HepG2 (cell line): Measurements from ENCODE around the gene TP53BP2. TPM values are rescaled to one million over a fixed set of nuclear protein-coding genes. Genes with fewer than 3 reads are reported as not detected.

Experiments used
- ATAC-seq: fragments of 200-7000 bp; cut with Tn5 transposase; 3 replicates; pipeline ENCODE4 v1.9.1; 2020; ENCODE audit warnings: mild to moderate bottlenecking, moderate library complexity
- BruUV-seq: library from RNA; stranded (reverse); fragments of 400-500 nt; replicated peaks from 2 replicates; lab custom pipeline; 2021; lab: Mats Ljungman, UMichigan
- CTCF ChIA-PET: fragments of 300-600 bp; formaldehyde crosslinking; extraction: SDS; loops from one replicate; lab custom pipeline; 2021; ENCODE audit warnings: low total read pairs, inconsistent platforms, low intra/inter-chr PET ratio; lab: Yijun Ruan, JAX
- POLR2A ChIA-PET: fragments of 350-600 bp; sonication (Branson Sonifier 250); formaldehyde crosslinking; loops from one replicate; lab custom pipeline; 2020; ENCODE audit warnings: antibody characterized with exemption, inconsistent platforms; lab: Yijun Ruan, JAX
- DNase-seq: peaks from one replicate; pipeline ENCODE4 v3.0.0-alpha.2; 2015; ENCODE audit warnings: low spot score
- FAIRE-seq: peaks from 3 replicates; lab custom pipeline; 2011; peaks lifted over from hg19 to GRCh38; lab: Jason Lieb, UNC
- H2AFZ ChIP-seq: one replicate; pipeline ENCODE4 v1.6.1; 2011; ENCODE audit warnings: low read length, inconsistent platforms
- H3K27ac ChIP-seq: fragments of 300-600 bp; 3 replicates; pipeline ENCODE4 v1.8.0; 2011; ENCODE audit warnings: mixed run types, mild to moderate bottlenecking, mixed read lengths, low read length, inconsistent platforms; ENCODE audit not compliant: insufficient read depth; ENCODE audit errors: extremely low read length
- H3K27me3 ChIP-seq, 2 experiments: fragments of 200-600 bp in 1 of 2; 2 replicates in 1 of 2; 3 replicates in 1 of 2; pipeline versions ENCODE4 v1.6.0 to v1.8.0; 2011; ENCODE audit warnings: low read length in 2 of 2, mild to moderate bottlenecking in 2 of 2, moderate library complexity in 2 of 2, inconsistent platforms in 1 of 2; ENCODE audit not compliant: insufficient read depth in 2 of 2, control insufficient read depth in 1 of 2
- H3K36me3 ChIP-seq, 2 experiments: fragments of 200-600 bp in 1 of 2; replicated peaks in 1 of 2; 2 replicates in 1 of 2; 3 replicates in 1 of 2; pipeline versions ENCODE4 v1.5.1 to v1.8.0; 2011; ENCODE audit warnings: low read length in 2 of 2, inconsistent platforms in 1 of 2; ENCODE audit not compliant: insufficient read depth in 2 of 2, control insufficient read depth in 1 of 2
- H3K4me1 ChIP-seq: 2 replicates; pipeline ENCODE4 v1.5.1; 2012; ENCODE audit warnings: low read length, inconsistent platforms; ENCODE audit not compliant: insufficient read depth
- H3K4me2 ChIP-seq: 2 replicates; pipeline ENCODE4 v1.6.0; 2011; ENCODE audit warnings: low read depth, low read length, inconsistent platforms
- H3K4me3 ChIP-seq, 3 experiments: fragments of 200-600 bp in 1 of 3; sonication (generic), shearing (Covaris generic) in 1 of 3; replicated peaks in 1 of 3; 2 replicates each; pipeline ENCODE4 v1.5.1; 2011 to 2016; ENCODE audit warnings: low read length in 3 of 3, inconsistent platforms in 2 of 3, low read depth in 2 of 3, mild to moderate bottlenecking in 2 of 3, control low read depth in 1 of 3, mixed read lengths in 1 of 3; ENCODE audit not compliant: insufficient read depth in 1 of 3
- H3K79me2 ChIP-seq: one replicate; pipeline ENCODE4 v1.6.1; 2011; ENCODE audit warnings: low read length, inconsistent platforms; ENCODE audit not compliant: insufficient read depth
- H3K9ac ChIP-seq: 2 replicates; pipeline ENCODE4 v1.6.0; 2011; ENCODE audit warnings: mild to moderate bottlenecking, low read depth, low read length, inconsistent platforms; ENCODE audit not compliant: insufficient read depth
- H3K9me3 ChIP-seq: 2 replicates; pipeline ENCODE4 v1.5.1; 2012; ENCODE audit warnings: mild to moderate bottlenecking, low read length
- H4K20me1 ChIP-seq: 2 replicates; pipeline ENCODE4 v1.6.0; 2011; ENCODE audit warnings: inconsistent platforms, mild to moderate bottlenecking, low read length, moderate library complexity; ENCODE audit not compliant: insufficient read depth
- ETS1 ChIP-seq: sonication (generic); formaldehyde crosslinking; IDR thresholded peaks from 2 replicates; pipeline ENCODE4 v1.4.0; 2020; ENCODE audit warnings: missing genetic modification reagents
- GLI4 ChIP-seq: sonication (generic); formaldehyde crosslinking; IDR thresholded peaks from 2 replicates; pipeline ENCODE4 v1.5.1; 2020; ENCODE audit warnings: missing genetic modification reagents, mild to moderate bottlenecking, moderate library complexity, borderline replicate concordance
- KLF11 ChIP-seq: IDR thresholded peaks from 2 replicates; pipeline ENCODE4 v1.6.1; 2016; ENCODE audit warnings: missing compliant biosample characterization
- ZNF251 ChIP-seq: sonication (generic); formaldehyde crosslinking; IDR thresholded peaks from 2 replicates; pipeline ENCODE4 v1.9.0; 2021; ENCODE audit warnings: mild to moderate bottlenecking, missing genetic modification reagents
- ZNF7 ChIP-seq: IDR thresholded peaks from 2 replicates; pipeline ENCODE4 v1.6.1; 2016; ENCODE audit warnings: missing biosample characterization, missing genetic modification reagents
- ZNF784 ChIP-seq: sonication (generic); formaldehyde crosslinking; IDR thresholded peaks from 2 replicates; pipeline ENCODE4 v1.5.1; 2020; ENCODE audit warnings: missing genetic modification reagents, mild to moderate bottlenecking, borderline replicate concordance
- WGBS: methylation state at CpG from one replicate; pipeline ENCODE4 v1.1.6; 2017; ENCODE audit warnings: low lambda C conversion rate; 5-methylcytosine and 5-hydroxymethylcytosine counted together
- in situ Hi-C: cut with HindIII; loops from 2 replicates; pipeline ENCODE4 v1.10.0; 2017; ENCODE audit warnings: low pct_unique_long_range_greater_than_20kb; ENCODE audit not compliant: extremely low pct_ligation_motif_present
- intact Hi-C: fragments of 100-400 bp; cut with micrococcal nuclease; formaldehyde crosslinking; loops from one replicate; pipeline ENCODE4 v1.10.0; 2022; ENCODE audit not compliant: unreplicated experiment
- polyA plus RNA-seq, 8 experiments: library from polyadenylated mRNA; depleted of rRNA in 3 of 8; stranded (reverse) in 7 of 8; unstranded in 1 of 8; fragments of >200 nt; fragmentation: Illumina TruSeq in 4 of 8; extraction: Trizol in 4 of 8; gene quantifications; 2 replicates each; pipeline versions ENCODE4 v1.2.1 to v1.2.3, GENCODE V29; 2011 to 2016; ENCODE audit warnings: low read depth in 4 of 8, missing spikeins in 1 of 8, mixed read lengths in 1 of 8; ENCODE audit not compliant: insufficient read depth in 1 of 8
- total RNA-seq, 5 experiments: library from RNA; depleted of rRNA; stranded (reverse); fragments of >200 nt; fragmentation: Illumina TruSeq; extraction: Trizol; gene quantifications; 2 replicates each; pipeline ENCODE4 v1.2.3, GENCODE V29; 2016; ENCODE audit warnings: low read depth in 1 of 5

Gene TP53BP2
- total and polyA plus RNA-seq, 2 of the 13 experiments (the other 11 are each of a cell fraction or from before 2014, with no cell fraction given), result 10.0 to 14.0 TPM

GRCh38 chr1:223849352-223850254, 3.9 kb upstream of the TP53BP2 start:
- Histone ChIP-seq H3K4me2 (no peak overlapping the region), H2AFZ (no peak overlapping the region), H3K27me3 (peaks cover 1 to 31% of the 10 kb centered on the region in 2 experiments; a peak in 3 of 5 replicates), H3K36me3 (no peaks in the 10 kb centered on the region), H3K4me3 (no peak overlapping the region), H3K27ac (no peak overlapping the region), H3K79me2 (peaks cover 7% of the 10 kb centered on the region), H3K4me1 (peaks cover 7% of the 10 kb centered on the region), H3K9me3 (no peaks in the 10 kb centered on the region), H4K20me1 (no peaks in the 10 kb centered on the region), H3K9ac (no peak overlapping the region)
- in situ Hi-C loops (no loop called here), intact Hi-C loops (loop anchor here (10.0 kb wide), 2 partner anchors 145 to 485 kb away; partner anchors contain the start of gene NVL)
- BruUV-seq, result no TSS peak
- 47% methylated on average over 6 of the region's 6 CpGs for WGBS
- FAIRE-seq, result no peak
- no peak for DNase-seq
- ChIA-PET CTCF (no interaction called here), POLR2A (no interaction called here)
- TF ChIP-seq KLF11 (CRISPR knock-in tag), result no peak
- TF ChIP-seq ZNF251 (CRISPR knock-in tag), result no peak
- TF ChIP-seq ZNF784 (CRISPR knock-in tag), result no peak
- TF ChIP-seq ZNF7 (CRISPR knock-in tag), result no peak
- no peak for TF ChIP-seq GLI4 (CRISPR knock-in tag)
- TF ChIP-seq ETS1 (CRISPR knock-in tag), result no peak
- no peak for ATAC-seq
